ENCODE measurements around the gene IRS2.

DNA sequence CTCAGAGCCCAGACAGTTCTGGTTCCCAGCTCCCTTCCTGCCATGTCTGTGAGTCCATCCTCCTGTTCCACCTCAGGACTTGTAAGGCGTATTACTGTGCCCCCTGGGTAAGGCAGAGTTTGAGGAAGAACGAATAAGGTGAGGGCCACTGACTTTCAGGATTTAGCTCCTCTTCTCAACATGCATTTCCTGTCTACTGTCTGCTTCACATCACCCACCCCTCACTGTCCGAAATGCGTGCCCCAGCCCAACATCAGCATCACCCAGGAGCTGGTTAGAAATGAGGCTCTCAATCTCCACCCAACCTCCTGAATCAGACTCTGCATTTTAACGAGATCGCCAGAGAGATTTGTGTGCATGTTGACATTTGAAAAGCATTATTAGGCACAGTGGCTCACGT lies 44.4 kb downstream of the IRS2 start:
- no peak for TF ChIP-seq CTCF (IDR thresholded peaks at IDR 0.05; ENCODE audit: low read depth, low read length, missing input control)
- no peak for TF ChIP-seq YY1 (IDR thresholded peaks at IDR 0.05)
- TF ChIP-seq MAX (IDR thresholded peaks at IDR 0.05), result no peak
- no peak for TF ChIP-seq GABPA (IDR thresholded peaks at IDR 0.05 in 1 of 2, conservative IDR thresholded peaks at IDR 0.05 in 1 of 2)
- no peak for TF ChIP-seq RAD21 (IDR thresholded peaks at IDR 0.05)
- TF ChIP-seq JUND (IDR thresholded peaks at IDR 0.05), result no peak
- no peak for TF ChIP-seq TAF1 (conservative IDR thresholded peaks at IDR 0.05)
- TF ChIP-seq SP1 (IDR thresholded peaks at IDR 0.05), result no peak
- no peak for TF ChIP-seq NR2F2 (IDR thresholded peaks at IDR 0.05)
- TF ChIP-seq, protein P1, sequence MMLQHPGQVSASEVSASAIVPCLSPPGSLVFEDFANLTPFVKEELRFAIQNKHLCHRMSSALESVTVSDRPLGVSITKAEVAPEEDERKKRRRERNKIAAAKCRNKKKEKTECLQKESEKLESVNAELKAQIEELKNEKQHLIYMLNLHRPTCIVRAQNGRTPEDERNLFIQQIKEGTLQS (IDR thresholded peaks at IDR 0.05), result no peak
- no peak for TF ChIP-seq REST (IDR thresholded peaks at IDR 0.05)
